Hypothalamus (tissue), 51 donors: ENCODE data around the gene CSE1L.
"Not testable (repeated sequence)": the region's sequence is repeated elsewhere in the genome, so short reads cannot be mapped to it uniquely, and the experiment has no call there.

Experiments used
- DNase-seq, 51 donors: peaks; one replicate each; lab custom pipeline; 2025; lab: John Stamatoyannopoulos, UW

The CSE1L gene

DNA sequence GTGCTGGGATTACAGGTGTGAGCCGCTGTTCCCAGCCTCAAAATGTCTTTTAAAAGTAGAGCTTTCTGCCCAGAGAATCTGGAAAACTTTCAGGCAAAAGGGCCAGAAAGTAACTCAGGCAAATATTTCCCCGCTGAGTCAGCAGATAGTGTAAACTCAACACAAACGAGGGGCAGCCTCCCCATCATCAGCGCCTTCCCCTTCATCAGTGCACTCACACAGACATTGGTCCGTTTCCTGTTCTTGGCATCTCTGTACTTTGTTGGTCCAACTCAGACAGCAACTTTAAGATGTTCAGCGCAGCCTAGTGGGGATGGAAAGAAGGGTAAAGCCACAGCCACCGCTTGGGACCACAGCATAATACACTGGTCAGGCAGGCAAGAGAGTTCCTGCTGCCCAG, 69.5 kb downstream of the CSE1L start:
- DNase-seq = no peak

DNA sequence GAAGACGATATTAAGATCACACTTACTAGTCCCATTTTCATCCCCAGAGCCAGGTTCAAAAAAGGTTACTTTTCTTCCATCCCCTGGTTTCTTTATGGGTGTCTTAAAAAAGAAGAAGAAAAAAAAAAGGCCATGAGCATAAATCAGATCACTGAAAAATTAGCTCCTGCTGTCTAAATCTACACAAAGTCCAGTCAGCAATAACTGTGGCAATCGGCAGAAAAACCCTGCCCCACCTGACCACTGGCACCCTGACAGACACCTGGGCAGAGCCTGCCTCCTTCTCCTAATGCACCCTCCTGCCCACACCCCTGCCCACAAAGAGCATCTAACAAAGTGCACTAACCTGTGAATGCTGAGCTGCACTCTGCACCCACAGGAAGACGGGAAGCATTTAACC, 72.2 kb downstream of the CSE1L start:
- no peak for DNase-seq

DNA sequence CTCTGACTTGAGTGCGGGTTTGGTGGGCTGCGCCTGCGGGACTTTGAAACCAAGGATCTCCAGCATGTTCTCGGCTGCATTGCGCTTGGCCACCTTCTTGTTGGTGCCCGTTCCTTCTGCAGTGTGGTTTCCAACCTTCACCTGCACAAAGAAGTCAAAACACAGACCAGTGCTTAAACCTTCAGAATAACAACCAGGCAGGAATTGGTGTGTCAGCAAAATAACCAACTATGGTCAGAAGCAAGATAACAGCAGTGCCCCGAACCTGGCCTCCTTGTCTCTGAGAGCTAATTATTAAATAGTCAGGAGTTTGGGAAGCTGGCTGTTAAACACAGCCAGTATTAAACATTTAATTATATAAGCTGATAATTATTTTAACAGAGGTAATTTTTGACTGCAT, 73.9 kb downstream of the CSE1L start:
- DNase-seq = no peak

DNA sequence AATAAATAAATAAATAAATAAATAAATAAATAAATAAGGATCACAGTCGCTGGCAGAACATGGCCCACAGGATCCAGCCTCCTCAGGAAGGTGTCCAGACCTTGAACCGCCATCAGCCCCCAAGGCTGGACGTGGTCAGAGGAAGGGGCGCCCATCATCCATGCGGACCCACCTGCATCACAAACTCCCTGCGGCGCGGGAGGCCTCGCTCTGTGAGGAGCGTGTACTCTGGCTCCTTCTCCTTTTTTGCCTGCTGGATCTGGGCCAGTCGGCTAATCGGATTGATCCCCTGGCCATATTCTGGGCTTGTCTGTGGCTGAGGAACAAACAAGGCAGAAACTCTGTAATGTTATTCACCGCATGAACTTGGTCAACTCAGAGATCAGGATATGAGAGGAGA, 76.8 kb downstream of the CSE1L start:
- DNase-seq = no peak

DNA sequence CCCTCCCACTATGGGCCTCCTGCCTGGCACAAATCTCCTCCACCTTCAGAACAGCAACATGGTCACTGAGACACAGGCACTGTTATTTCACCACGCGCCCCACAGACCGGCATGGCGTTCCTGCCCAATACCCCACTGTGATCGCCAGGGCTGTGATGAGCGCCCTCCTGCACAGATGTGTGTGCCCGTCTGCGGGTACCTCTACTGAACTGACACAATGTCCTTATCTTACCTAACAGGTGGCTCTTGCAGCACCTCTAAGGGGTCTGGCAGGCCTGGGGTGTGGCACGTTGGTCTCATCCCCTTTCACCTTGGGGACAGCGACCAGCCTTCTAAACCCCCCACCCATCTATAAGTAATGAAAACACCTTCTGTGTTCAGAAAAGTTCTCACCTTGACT, 77.9 kb downstream of the CSE1L start:
- no peak for DNase-seq

DNA sequence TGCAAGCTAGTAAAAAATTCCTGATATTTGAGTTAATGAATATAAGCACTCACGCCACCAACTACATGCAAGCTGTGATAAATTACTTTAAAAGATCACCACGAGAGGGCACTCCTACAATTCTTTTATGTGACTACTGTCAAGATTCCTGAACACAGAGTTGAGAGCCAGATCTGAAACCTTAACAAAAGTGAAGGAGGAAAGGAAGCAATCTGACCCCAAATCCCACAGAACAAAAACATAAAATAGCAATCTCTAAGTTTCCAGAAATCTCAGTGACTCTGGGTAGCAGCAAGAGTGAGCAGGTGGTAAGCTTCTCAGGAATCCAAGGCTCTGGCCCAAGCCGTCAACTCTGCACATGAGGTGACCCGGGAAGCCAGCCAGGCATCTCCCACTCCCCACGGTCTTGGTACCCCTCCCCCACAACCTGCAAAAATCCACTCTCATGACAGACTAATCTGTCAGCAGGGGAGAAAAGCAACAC, 86.9 kb downstream of the CSE1L start:
- DNase-seq = peak in 6 of 51 donors; percentile 6 to 79 (median 20)

DNA sequence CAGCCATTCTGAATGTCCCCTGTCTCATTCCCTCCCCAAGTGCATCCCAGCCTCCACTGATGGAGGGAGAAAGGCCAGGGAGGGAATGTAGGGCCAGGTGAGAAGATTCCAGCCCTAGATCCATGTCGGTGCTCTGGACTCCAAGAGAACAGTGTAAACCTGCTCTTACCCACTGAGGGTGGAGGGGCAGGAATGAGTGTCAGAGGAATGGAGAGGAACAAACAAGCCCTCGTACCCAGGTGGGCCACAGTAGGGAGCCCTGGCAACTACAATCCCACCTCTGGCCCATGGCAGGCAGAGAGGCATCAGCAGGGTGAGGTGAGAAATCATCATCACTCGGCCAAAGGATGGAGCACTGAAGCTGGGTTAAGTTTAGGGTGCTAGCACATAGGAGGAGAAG, 87.5 kb downstream of the CSE1L start:
- no peak for DNase-seq

DNA sequence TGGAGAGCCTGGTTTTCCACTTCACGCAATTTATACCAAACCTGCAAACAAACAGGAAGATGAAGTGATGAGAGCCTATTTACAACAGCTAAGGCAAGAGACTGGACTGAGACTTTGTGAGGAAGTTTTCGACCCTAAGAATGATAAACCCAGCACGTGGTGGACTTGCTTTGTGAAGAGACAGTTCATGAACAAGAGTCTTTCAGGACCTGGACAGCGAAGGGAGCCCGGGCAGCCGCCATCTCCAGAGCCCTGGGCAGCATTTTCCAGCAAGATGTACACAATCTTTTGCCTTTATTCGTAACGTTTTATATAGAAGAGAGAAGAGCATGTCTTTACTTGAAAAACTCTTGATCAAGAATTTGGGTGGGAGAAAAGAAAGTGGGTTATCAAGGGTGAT, 88.7 kb downstream of the CSE1L start:
- DNase-seq = not testable (repeated sequence)

DNA sequence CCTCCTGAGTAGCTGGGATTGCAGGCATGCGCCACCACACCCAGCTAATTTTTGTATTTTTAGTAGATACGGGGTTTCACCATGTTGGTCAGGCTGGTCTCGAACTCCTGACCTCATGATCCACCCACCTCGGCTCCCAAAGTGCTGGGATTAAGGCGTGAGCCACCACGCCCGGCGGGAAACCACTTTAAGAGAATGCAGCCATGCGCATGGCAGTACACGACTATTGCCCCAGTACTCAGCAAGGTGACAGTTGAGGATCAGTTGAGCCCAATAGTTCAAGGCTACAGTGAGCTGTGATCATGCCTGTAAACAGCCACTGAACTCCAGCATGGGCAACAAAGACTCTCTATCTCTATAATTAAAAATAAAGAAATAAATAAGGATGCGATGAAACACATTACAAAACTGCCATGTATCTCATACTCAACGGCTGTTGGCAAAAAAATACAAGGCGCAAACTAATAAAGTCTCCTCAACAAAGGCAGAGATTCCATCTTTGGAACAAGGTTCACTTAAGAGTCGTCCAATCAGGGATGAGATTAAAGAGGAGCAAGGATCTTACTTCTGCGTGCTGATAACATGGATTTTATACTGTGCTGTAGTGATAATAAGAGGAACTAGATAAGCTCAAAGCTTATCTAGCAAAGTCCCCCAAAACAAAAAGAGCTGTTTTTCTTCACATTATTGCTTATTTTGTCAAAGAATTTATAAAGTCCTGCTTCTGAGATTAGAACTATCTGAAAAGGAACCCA, 90.9 kb downstream of the CSE1L start:
- DNase-seq = no peak

DNA sequence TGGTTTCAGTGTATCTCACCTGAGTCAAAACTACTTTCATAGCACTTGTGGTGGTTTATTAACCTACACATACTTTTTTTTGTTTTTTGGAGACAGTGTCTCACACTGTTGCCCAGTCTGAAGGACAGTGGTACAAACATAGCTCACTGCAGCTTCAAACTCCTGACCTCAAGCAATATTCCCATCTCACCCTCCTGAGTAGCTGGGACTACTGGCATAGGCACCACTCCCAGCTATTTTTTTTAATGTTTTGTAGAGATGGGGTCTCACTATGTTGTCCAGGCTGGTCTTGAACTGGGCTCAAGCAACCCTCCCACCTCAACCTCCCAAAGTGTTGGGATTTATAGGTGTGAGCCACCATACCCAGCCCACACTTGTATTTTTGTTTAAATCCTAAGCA, 92.3 kb downstream of the CSE1L start:
- no peak for DNase-seq

DNA sequence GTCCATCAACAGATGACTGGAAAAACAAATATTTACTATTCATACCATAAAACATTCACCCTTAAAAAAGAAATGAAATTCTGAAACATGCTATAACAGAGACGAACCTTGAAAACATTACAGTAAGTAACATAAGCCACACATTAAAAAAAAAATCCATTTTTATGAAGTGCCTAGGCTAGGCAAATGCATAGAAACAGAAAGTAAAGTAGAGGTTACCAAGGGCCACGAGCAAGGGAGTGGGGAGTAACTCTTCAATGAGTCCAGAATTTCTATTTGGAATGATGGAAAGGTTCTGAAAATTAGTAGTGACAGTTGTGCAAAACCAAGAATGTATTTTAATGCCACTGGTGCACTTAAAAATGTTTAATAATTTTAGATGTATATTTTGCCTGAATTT, 94.3 kb downstream of the CSE1L start:
- DNase-seq = no peak

DNA sequence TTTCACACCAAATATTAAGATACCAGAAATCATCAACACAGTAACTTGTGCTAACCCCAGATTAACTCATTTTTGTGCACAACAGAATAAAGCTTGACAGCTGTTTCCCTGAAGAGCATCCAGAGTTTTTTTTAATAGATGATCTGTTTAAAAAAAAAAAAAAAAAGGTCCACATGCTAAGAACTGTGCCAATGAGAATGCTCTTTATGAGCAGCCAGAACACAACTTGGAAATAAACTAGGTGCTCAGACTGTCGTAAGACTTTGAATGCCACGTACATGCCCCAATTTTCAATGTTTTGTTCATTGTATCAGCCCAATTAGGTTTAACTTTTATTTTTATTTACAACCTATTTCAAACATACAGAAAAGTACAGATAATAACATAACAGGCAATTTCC, 94.7 kb downstream of the CSE1L start:
- no peak for DNase-seq
